ENCODE measurements around the gene CAMK1D. TPM values are rescaled to one million over a fixed set of nuclear protein-coding genes. Genes with fewer than 3 reads are reported as not detected.

CAMK1D gene
- total and polyA plus RNA-seq, 10 of the 15 experiments (the other 5 are each of a cell fraction or from before 2014, with no cell fraction given): 2.1 to 35.5 (median 14.7) TPM

GRCh38 chr10:12656518-12657142, 307.3 kb downstream of the CAMK1D start:
- ChIA-PET RAD21 (ENCODE audit: unreplicated experiment) (interaction anchor here (0.6 to 2.8 kb wide), 45 partner anchors 8 to 1121 kb away, joined by 3 to 105 read pairs (median 4); partner anchors contain the start of genes CAMK1D, CDC123, NUDT5 and OPTN), SMC1A (ENCODE audit: uncharacterized antibody, unreplicated experiment) (interaction anchor here (0.6 to 5.9 kb wide), 49 partner anchors 9 to 464 kb away, joined by 3 to 104 read pairs (median 4); partner anchors contain the start of genes CDC123 and NUDT5), POLR2A (interaction anchor here (1.0 kb wide), 2 partner anchors 174 to 441 kb away, joined by 3 read pairs; no protein-coding TSS in a partner anchor), CTCF (interaction anchor here (0.7 to 5.4 kb wide), 68 partner anchors 9 to 490 kb away, joined by 3 to 116 read pairs (median 5); partner anchors contain the start of genes CAMK1D and NUDT5)
- Histone ChIP-seq H3K4me2 (ENCODE audit: control insufficient read depth, insufficient read depth) (no peak overlapping the region), H3K9ac (ENCODE audit: control insufficient read depth, insufficient read depth, low read length) (no peak overlapping the region), H3K4me3 (no peak overlapping the region), H3K27me3 (replicated peaks in 1 of 2; ENCODE audit: control insufficient read depth in 2 of 2, insufficient read depth in 2 of 2, low read length in 1 of 2) (no peaks in the 10 kb centered on the region), H3K4me1 (ENCODE audit: control insufficient read depth, insufficient read depth, low read length) (peaks cover 5% of the 10 kb centered on the region), H4K20me1 (ENCODE audit: control insufficient read depth, insufficient read depth) (no peaks in the 10 kb centered on the region), H2AFZ (ENCODE audit: control insufficient read depth, low read depth, low read length) (no peak overlapping the region), H3K36me3 (ENCODE audit: control insufficient read depth in 2 of 2, insufficient read depth in 2 of 2, low read length in 1 of 2) (peaks cover 0 to 1% of the 10 kb centered on the region in 2 experiments; a peak in 1 of 4 replicates), H3K9me3 (replicated peaks; ENCODE audit: control insufficient read depth, insufficient read depth, low read length) (peaks cover 9% of the 10 kb centered on the region; the same call in 2 of the 3 replicates), H3K79me2 (ENCODE audit: control insufficient read depth, insufficient read depth, low read length) (no peaks in the 10 kb centered on the region), H3K27ac (ENCODE audit: control insufficient read depth, insufficient read depth) (no peak overlapping the region)
- intact Hi-C loops (cut with micrococcal nuclease; ENCODE audit: unreplicated experiment) (loop anchor here (1.0 to 10.0 kb wide), 4 partner anchors 172 to 442 kb away; no protein-coding TSS in a partner anchor), in situ Hi-C loops (cut with MboI) (loop anchor here (5.0 kb wide), 1 partner anchor 394 kb away; no protein-coding TSS in a partner anchor)
- no peak for DNase-seq (ENCODE audit: low read depth, low spot score)
- ATAC-seq: peak; percentile 89
- peak; percentile 77 for FAIRE-seq
- no TSS peak for BruUV-seq (replicated peaks)
- 74% methylated on average over 4 of the region's 4 CpGs for WGBS (ENCODE audit: insufficient coverage, insufficient replicate concordance, low lambda C conversion rate, missing lambda C conversion rate)
- TF ChIP-seq HDAC6 (IDR thresholded peaks at IDR 0.05; ENCODE audit: unreplicated experiment) (no peak), SMC3 (IDR thresholded peaks at IDR 0.05; ENCODE audit: borderline replicate concordance, low read length) (peak; percentile 90; the same call in 1 of the 2 replicates), MYB (IDR thresholded peaks at IDR 0.05; ENCODE audit: borderline replicate concordance, low read depth, low read length) (no peak), BRCA1 (IDR thresholded peaks at IDR 0.05; ENCODE audit: low read depth, low read length) (no peak), ZBTB33 (IDR thresholded peaks at IDR 0.05) (no peak), SP1 (IDR thresholded peaks at IDR 0.05; ENCODE audit: low read depth, low read length) (no peak), IRF5 (IDR thresholded peaks at IDR 0.05; ENCODE audit: borderline replicate concordance) (no peak), KDM1A (IDR thresholded peaks at IDR 0.05; ENCODE audit: borderline replicate concordance) (no peak), SMAD5 (IDR thresholded peaks at IDR 0.05; ENCODE audit: low read depth) (no peak), KLF5 (IDR thresholded peaks at IDR 0.05; ENCODE audit: partially characterized antibody) (no peak), SKIL (IDR thresholded peaks at IDR 0.05; ENCODE audit: low read depth, poor library complexity, severe bottlenecking) (peak; percentile 41), CEBPZ (IDR thresholded peaks at IDR 0.05; ENCODE audit: low read depth, low read length) (no peak)

All from GM12878 (cell line).